Activated CD4-positive, alpha-beta memory T cell treated with anti-CD3 and anti-CD28 coated beads for 36 hours (primary cell): ENCODE results near the gene TNFAIP8. TPM values are rescaled to one million over a fixed set of nuclear protein-coding genes. Genes with fewer than 3 reads are reported as not detected.

Experiments used
- CTCF ChIA-PET: fragments of 350-600 bp; sonication (Branson Sonifier 250); formaldehyde crosslinking; loops from one replicate; lab custom pipeline; 2021; ENCODE audit warnings: antibody characterized with exemption, inconsistent platforms; lab: Charles Lee
- POLR2A ChIA-PET: fragments of 350-600 bp; sonication (Branson Sonifier 250); formaldehyde crosslinking; loops from one replicate; lab custom pipeline; 2021; ENCODE audit warnings: antibody characterized with exemption; lab: Charles Lee
- DNase-seq: peaks from one replicate; pipeline ENCODE4 v3.0.0-alpha.2; 2020
- H3K27ac Mint-ChIP-seq: one replicate; pipeline ENCODE4 v1.8.0; 2021; ENCODE audit warnings: mixed read lengths
- H3K27me3 Mint-ChIP-seq: one replicate; pipeline ENCODE4 v1.8.0; 2021; ENCODE audit warnings: mixed read lengths
- H3K36me3 Mint-ChIP-seq: one replicate; pipeline ENCODE4 v1.8.0; 2021; ENCODE audit warnings: mixed read lengths
- H3K4me1 Mint-ChIP-seq: one replicate; pipeline ENCODE4 v1.8.0; 2021; ENCODE audit warnings: low read depth, mixed read lengths
- H3K4me3 Mint-ChIP-seq: one replicate; pipeline ENCODE4 v1.8.0; 2021; ENCODE audit warnings: mild to moderate bottlenecking, mixed read lengths
- H3K9me3 Mint-ChIP-seq: one replicate; pipeline ENCODE4 v1.8.0; 2021; ENCODE audit warnings: mixed read lengths
- intact Hi-C: fragments of 100-400 bp; cut with micrococcal nuclease; formaldehyde crosslinking; loops from one replicate; pipeline ENCODE4 v1.15.1; 2023
- total RNA-seq, 2 experiments: library from RNA; stranded (reverse); gene quantifications; one replicate each; pipeline ENCODE4 v1.2.3, GENCODE V29; 2021

The TNFAIP8 gene
- total RNA-seq, 2 experiments from 2014 or later = 153 to 159 TPM

GRCh38 chr5:119347574-119347973 is 8.2 kb upstream of the TNFAIP8 start:
- DNase-seq = no peak
- peak overlapping the region; percentile 88 for H3K27ac Mint-ChIP-seq
- intact Hi-C loops = no loop called here
- no peak overlapping the region for H3K4me3 Mint-ChIP-seq
- H3K27me3 Mint-ChIP-seq = no peaks in the 10 kb centered on the region
- POLR2A ChIA-PET = interaction anchor here (1.0 to 21.3 kb wide), 2 partner anchors 11 to 16 kb away, joined by 3 to 504 read pairs; partner anchors contain the start of gene TNFAIP8
- H3K9me3 Mint-ChIP-seq = no peaks in the 10 kb centered on the region
- peaks cover 90% of the 10 kb centered on the region for H3K4me1 Mint-ChIP-seq
- H3K36me3 Mint-ChIP-seq = peaks cover 12% of the 10 kb centered on the region
- CTCF ChIA-PET = interaction anchor here (1.0 to 2.3 kb wide), 4 partner anchors 11 to 269 kb away, joined by 3 to 9 read pairs (median 4); no protein-coding TSS in a partner anchor

GRCh38 chr5:119347991-119348390 is 7.8 kb upstream of the TNFAIP8 start:
- peak overlapping the region; percentile 88 for H3K27ac Mint-ChIP-seq
- H3K4me3 Mint-ChIP-seq = no peak overlapping the region
- H3K27me3 Mint-ChIP-seq = no peaks in the 10 kb centered on the region
- DNase-seq = no peak
- H3K36me3 Mint-ChIP-seq = peaks cover 15% of the 10 kb centered on the region
- intact Hi-C loops = no loop called here
- no peaks in the 10 kb centered on the region for H3K9me3 Mint-ChIP-seq
- ChIA-PET CTCF (interaction anchor here (1.0 to 2.3 kb wide), 4 partner anchors 11 to 269 kb away, joined by 3 to 9 read pairs (median 4); no protein-coding TSS in a partner anchor), POLR2A (interaction anchor here (1.0 to 21.3 kb wide), 2 partner anchors 11 to 15 kb away, joined by 3 to 504 read pairs; partner anchors contain the start of gene TNFAIP8)
- peaks cover 90% of the 10 kb centered on the region for H3K4me1 Mint-ChIP-seq

GRCh38 chr5:119353213-119353612 is 2.6 kb upstream of the TNFAIP8 start:
- POLR2A ChIA-PET = interaction anchor here (0.9 to 22.4 kb wide), 5 partner anchors 10 to 282 kb away, joined by 3 to 504 read pairs (median 5); partner anchors contain the start of gene DMXL1
- intact Hi-C loops = no loop called here
- Mint-ChIP-seq H3K4me1 (peaks cover 70% of the 10 kb centered on the region), H3K27ac (peak overlapping the region; percentile 90), H3K36me3 (peaks cover 30% of the 10 kb centered on the region), H3K27me3 (no peaks in the 10 kb centered on the region), H3K4me3 (peak overlapping the region; percentile 62), H3K9me3 (no peaks in the 10 kb centered on the region)
- DNase-seq = no peak
- CTCF ChIA-PET = interaction anchor here (0.7 to 1.9 kb wide), 7 partner anchors 11 to 58 kb away, joined by 3 to 13 read pairs (median 3); no protein-coding TSS in a partner anchor

GRCh38 chr5:119353686-119354366 is 2.0 kb upstream of the TNFAIP8 start:
- no peaks in the 10 kb centered on the region for H3K9me3 Mint-ChIP-seq

GRCh38 chr5:119354537-119355243 is 1.1 kb upstream of the TNFAIP8 start:
- ChIA-PET POLR2A (interaction anchor here (1.0 to 22.4 kb wide), 7 partner anchors 12 to 84 kb away, joined by 3 to 504 read pairs (median 21); no protein-coding TSS in a partner anchor), CTCF (interaction anchor here (2.6 to 3.5 kb wide), 2 partner anchors 12 to 366 kb away, joined by 13 to 19 read pairs; partner anchors contain the start of gene DTWD2)
- Mint-ChIP-seq H3K9me3 (no peaks in the 10 kb centered on the region), H3K4me3 (peak overlapping the region; percentile 99), H3K4me1 (peaks cover 71% of the 10 kb centered on the region), H3K27ac (peak overlapping the region; percentile 90), H3K27me3 (no peaks in the 10 kb centered on the region), H3K36me3 (peaks cover 40% of the 10 kb centered on the region)
- DNase-seq = no peak
- intact Hi-C loops = loop anchor here (1.0 to 2.0 kb wide), 5 partner anchors 8 to 80 kb away; no protein-coding TSS in a partner anchor

More at GRCh38 chr5:119353686-119354366, 2.0 kb upstream of the TNFAIP8 start:
- CTCF ChIA-PET = interaction anchor here (0.7 to 1.9 kb wide), 5 partner anchors 11 to 58 kb away, joined by 3 to 13 read pairs (median 4); no protein-coding TSS in a partner anchor
- POLR2A ChIA-PET = interaction anchor here (0.9 to 22.4 kb wide), 7 partner anchors 9 to 283 kb away, joined by 3 to 504 read pairs (median 5); partner anchors contain the start of gene DMXL1
- Mint-ChIP-seq H3K27ac (peak overlapping the region; percentile 90), H3K4me3 (peak overlapping the region; percentile 62), H3K4me1 (peaks cover 69% of the 10 kb centered on the region), H3K27me3 (no peaks in the 10 kb centered on the region), H3K36me3 (peaks cover 34% of the 10 kb centered on the region)
- intact Hi-C loops = loop anchor here (1.0 to 2.0 kb wide), 4 partner anchors 8 to 80 kb away; no protein-coding TSS in a partner anchor
- peak; percentile 76 for DNase-seq

- Mint-ChIP-seq H3K27ac (peak overlapping the region; percentile 90), H3K9me3 (no peaks in the 10 kb centered on the region), H3K36me3 (peaks cover 44% of the 10 kb centered on the region), H3K27me3 (no peaks in the 10 kb centered on the region), H3K4me3 (peak overlapping the region; percentile 99), H3K4me1 (peaks cover 71% of the 10 kb centered on the region)
- ChIA-PET CTCF (interaction anchor here (2.6 to 3.5 kb wide), 3 partner anchors 12 to 367 kb away, joined by 13 to 30 read pairs (median 19); partner anchors contain the start of gene DTWD2), POLR2A (interaction anchor here (0.8 to 22.4 kb wide), 9 partner anchors 12 to 84 kb away, joined by 3 to 504 read pairs (median 21); no protein-coding TSS in a partner anchor)
- DNase-seq = peak; percentile 71
- intact Hi-C loops = loop anchor here (1.0 to 2.0 kb wide), 2 partner anchors 14 to 42 kb away; no protein-coding TSS in a partner anchor
Observed at GRCh38 chr5:119355244-119355638, 578 bp upstream of the TNFAIP8 start.

GRCh38 chr5:119356612-119357188 is 881 bp downstream of the TNFAIP8 start:
- no peak for DNase-seq
- Mint-ChIP-seq H3K27ac (peak overlapping the region; percentile 90), H3K4me3 (peak overlapping the region; percentile 99), H3K27me3 (no peaks in the 10 kb centered on the region), H3K9me3 (no peaks in the 10 kb centered on the region), H3K4me1 (peaks cover 73% of the 10 kb centered on the region), H3K36me3 (peaks cover 52% of the 10 kb centered on the region)
- intact Hi-C loops = no loop called here
- ChIA-PET POLR2A (interaction anchor here (0.7 to 22.4 kb wide), 9 partner anchors 10 to 89 kb away, joined by 3 to 504 read pairs (median 21); no protein-coding TSS in a partner anchor), CTCF (interaction anchor here (0.8 to 3.5 kb wide), 13 partner anchors 10 to 368 kb away, joined by 3 to 30 read pairs (median 5); partner anchors contain the start of gene DTWD2)

- POLR2A ChIA-PET = interaction anchor here (1.2 to 22.4 kb wide), 8 partner anchors 9 to 86 kb away, joined by 3 to 504 read pairs (median 23); no protein-coding TSS in a partner anchor
- Mint-ChIP-seq H3K36me3 (peaks cover 55% of the 10 kb centered on the region), H3K4me3 (peak overlapping the region; percentile 99)
Observed at GRCh38 chr5:119357270-119357669, 1.5 kb downstream of the TNFAIP8 start.

GRCh38 chr5:119357808-119358529 is 2.1 kb downstream of the TNFAIP8 start:
- CTCF ChIA-PET = interaction anchor here (0.6 to 3.5 kb wide), 7 partner anchors 9 to 83 kb away, joined by 3 to 30 read pairs (median 12); no protein-coding TSS in a partner anchor
- H3K9me3 Mint-ChIP-seq = no peaks in the 10 kb centered on the region
- H3K4me1 Mint-ChIP-seq = peaks cover 73% of the 10 kb centered on the region
- POLR2A ChIA-PET = interaction anchor here (1.2 to 22.4 kb wide), 8 partner anchors 9 to 87 kb away, joined by 3 to 504 read pairs (median 23); no protein-coding TSS in a partner anchor
- no peaks in the 10 kb centered on the region for H3K27me3 Mint-ChIP-seq
- H3K27ac Mint-ChIP-seq = peak overlapping the region; percentile 90
- peaks cover 55% of the 10 kb centered on the region for H3K36me3 Mint-ChIP-seq
- H3K4me3 Mint-ChIP-seq = peak overlapping the region; percentile 99
- intact Hi-C loops = no loop called here
- DNase-seq = no peak

More at GRCh38 chr5:119357270-119357669, 1.5 kb downstream of the TNFAIP8 start:
- intact Hi-C loops = no loop called here
- CTCF ChIA-PET = interaction anchor here (0.6 to 3.5 kb wide), 12 partner anchors 10 to 369 kb away, joined by 3 to 30 read pairs (median 6); partner anchors contain the start of gene DTWD2
- DNase-seq = no peak
- peak overlapping the region; percentile 90 for H3K27ac Mint-ChIP-seq
- H3K4me1 Mint-ChIP-seq = peaks cover 73% of the 10 kb centered on the region
- no peaks in the 10 kb centered on the region for H3K27me3 Mint-ChIP-seq
- no peaks in the 10 kb centered on the region for H3K9me3 Mint-ChIP-seq

- Mint-ChIP-seq H3K36me3 (peaks cover 60% of the 10 kb centered on the region), H3K4me1 (peaks cover 73% of the 10 kb centered on the region), H3K27ac (peak overlapping the region; percentile 90), H3K4me3 (peak overlapping the region; percentile 99), H3K9me3 (no peaks in the 10 kb centered on the region), H3K27me3 (no peaks in the 10 kb centered on the region)
- ChIA-PET CTCF (interaction anchor here (2.3 to 2.8 kb wide), 2 partner anchors 43 to 52 kb away, joined by 12 to 17 read pairs; no protein-coding TSS in a partner anchor), POLR2A (interaction anchor here (1.0 to 22.4 kb wide), 8 partner anchors 8 to 88 kb away, joined by 3 to 504 read pairs (median 23); no protein-coding TSS in a partner anchor)
- DNase-seq = no peak
- intact Hi-C loops = no loop called here
Observed at GRCh38 chr5:119358530-119358900, 2.7 kb downstream of the TNFAIP8 start.
